ENCODE data around the gene CD200. TPM values are rescaled to one million over a fixed set of nuclear protein-coding genes. Genes with fewer than 3 reads are reported as not detected.

The CD200 gene
- total RNA-seq, 1 experiment from 2014 or later = not detected

DNA sequence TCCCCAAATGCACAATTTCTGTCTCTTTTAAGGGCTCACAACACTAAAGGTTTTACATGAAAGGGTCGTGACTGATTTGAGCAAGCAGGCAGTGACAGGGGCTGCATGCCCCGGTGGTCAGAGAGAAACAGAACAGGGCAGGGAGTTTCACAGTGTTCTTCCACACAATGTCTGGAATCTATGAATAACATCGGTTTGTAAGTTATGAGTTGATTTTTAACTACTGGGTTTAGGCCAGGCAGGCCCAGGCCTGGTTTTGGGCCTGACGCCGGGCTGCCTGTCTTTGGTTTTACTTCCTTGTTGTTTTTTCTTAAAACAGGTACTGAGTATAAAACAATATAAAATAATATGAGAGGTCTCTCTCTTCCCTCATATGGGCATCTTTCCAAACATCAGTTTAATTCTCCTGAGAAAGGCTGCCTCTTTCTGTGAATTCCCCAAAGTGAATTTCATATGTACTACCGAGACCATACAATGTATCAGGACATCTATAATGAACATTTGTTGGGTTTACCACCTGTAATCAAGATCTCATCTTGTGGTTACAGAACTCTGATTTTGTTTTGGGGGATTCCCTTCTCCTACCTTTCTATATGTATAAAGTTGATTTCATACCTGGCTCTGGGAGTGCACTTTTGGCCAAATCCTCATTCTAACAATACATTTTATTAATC is 74.4 kb downstream of the CD200 start:
- Histone ChIP-seq H3K79me2 (ENCODE audit: low read length) (no peaks in the 10 kb centered on the region), H3K4me1 (ENCODE audit: low read length) (no peaks in the 10 kb centered on the region), H3K4me3 (ENCODE audit: low read length) (no peak overlapping the region), H3K9me2 (replicated peaks; ENCODE audit: insufficient read depth, low read length) (no peaks in the 10 kb centered on the region), H2AFZ (ENCODE audit: low read length) (no peak overlapping the region), H4K20me1 (ENCODE audit: insufficient read depth, low read depth, low read length) (no peaks in the 10 kb centered on the region), H3K9me3 (ENCODE audit: low read length) (no peaks in the 10 kb centered on the region), H3K36me3 (ENCODE audit: insufficient read depth, low read length) (no peaks in the 10 kb centered on the region), H3K27me3 (ENCODE audit: low read length) (no peaks in the 10 kb centered on the region), H3K27ac (ENCODE audit: low read length) (no peak overlapping the region), H3K9ac (ENCODE audit: low read length) (no peak overlapping the region), H3K4me2 (ENCODE audit: low read depth, low read length, poor library complexity, severe bottlenecking) (no peak overlapping the region)
- DNase-seq = no peak

- Histone ChIP-seq H4K20me1 (ENCODE audit: insufficient read depth, low read depth, low read length) (no peaks in the 10 kb centered on the region), H3K79me2 (ENCODE audit: low read length) (no peaks in the 10 kb centered on the region), H3K4me2 (ENCODE audit: low read depth, low read length, poor library complexity, severe bottlenecking) (no peak overlapping the region), H3K4me3 (ENCODE audit: low read length) (no peak overlapping the region), H3K27ac (ENCODE audit: low read length) (no peak overlapping the region), H3K4me1 (ENCODE audit: low read length) (no peaks in the 10 kb centered on the region), H3K9me3 (ENCODE audit: low read length) (no peaks in the 10 kb centered on the region), H3K36me3 (ENCODE audit: insufficient read depth, low read length) (no peaks in the 10 kb centered on the region), H3K27me3 (ENCODE audit: low read length) (no peaks in the 10 kb centered on the region), H2AFZ (ENCODE audit: low read length) (no peak overlapping the region), H3K9ac (ENCODE audit: low read length) (no peak overlapping the region), H3K9me2 (replicated peaks; ENCODE audit: insufficient read depth, low read length) (no peaks in the 10 kb centered on the region)
- DNase-seq = no peak
Observed at GRCh38 chr3:112407888-112408702, 75.1 kb downstream of the CD200 start.

DNA sequence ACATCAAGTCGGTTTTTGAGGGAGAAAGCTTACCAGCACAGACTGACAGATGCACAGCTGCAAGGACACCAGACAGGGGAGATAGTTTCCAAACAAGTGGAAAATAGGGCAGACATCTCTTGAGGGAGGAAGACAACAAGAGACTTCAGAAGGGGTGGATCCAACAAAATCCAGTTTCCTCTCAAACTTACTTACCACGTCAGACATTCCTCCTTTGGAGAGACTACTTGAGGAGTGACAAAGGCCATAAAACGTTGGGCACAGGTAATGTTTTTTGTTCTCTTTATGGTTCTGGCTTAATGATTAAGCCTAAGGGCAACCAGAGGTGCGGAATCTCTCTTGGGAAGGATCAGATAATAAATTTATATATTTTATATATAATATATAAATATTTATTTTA is 76.1 kb downstream of the CD200 start:
- H3K9me3 ChIP-seq (ENCODE audit: low read length) = no peaks in the 10 kb centered on the region
- no peaks in the 10 kb centered on the region for H3K27me3 ChIP-seq (ENCODE audit: low read length)
- H3K4me2 ChIP-seq (ENCODE audit: low read depth, low read length, poor library complexity, severe bottlenecking) = no peak overlapping the region
- H3K79me2 ChIP-seq (ENCODE audit: low read length) = no peaks in the 10 kb centered on the region
- H2AFZ ChIP-seq (ENCODE audit: low read length) = no peak overlapping the region
- H3K4me3 ChIP-seq (ENCODE audit: low read length) = no peak overlapping the region
- H3K9ac ChIP-seq (ENCODE audit: low read length) = no peak overlapping the region
- H4K20me1 ChIP-seq (ENCODE audit: insufficient read depth, low read depth, low read length) = no peaks in the 10 kb centered on the region
- no peaks in the 10 kb centered on the region for H3K36me3 ChIP-seq (ENCODE audit: insufficient read depth, low read length)
- no peak for DNase-seq
- no peaks in the 10 kb centered on the region for H3K9me2 ChIP-seq (replicated peaks; ENCODE audit: insufficient read depth, low read length)
- no peak overlapping the region for H3K27ac ChIP-seq (ENCODE audit: low read length)
- H3K4me1 ChIP-seq (ENCODE audit: low read length) = no peaks in the 10 kb centered on the region

GRCh38 chr3:112411425-112411824 is 78.5 kb downstream of the CD200 start:
- Histone ChIP-seq H3K27ac (ENCODE audit: low read length) (no peak overlapping the region), H3K9me3 (ENCODE audit: low read length) (no peaks in the 10 kb centered on the region), H3K4me1 (ENCODE audit: low read length) (no peaks in the 10 kb centered on the region), H3K27me3 (ENCODE audit: low read length) (no peaks in the 10 kb centered on the region), H3K4me3 (ENCODE audit: low read length) (no peak overlapping the region), H3K4me2 (ENCODE audit: low read depth, low read length, poor library complexity, severe bottlenecking) (no peak overlapping the region), H3K36me3 (ENCODE audit: insufficient read depth, low read length) (no peaks in the 10 kb centered on the region), H3K79me2 (ENCODE audit: low read length) (no peaks in the 10 kb centered on the region), H4K20me1 (ENCODE audit: insufficient read depth, low read depth, low read length) (no peaks in the 10 kb centered on the region), H3K9me2 (replicated peaks; ENCODE audit: insufficient read depth, low read length) (no peaks in the 10 kb centered on the region), H3K9ac (ENCODE audit: low read length) (no peak overlapping the region), H2AFZ (ENCODE audit: low read length) (no peak overlapping the region)
- no peak for DNase-seq

Other genes starting within 250 kb of the CD200 start
- gene C3orf52, start 246.8 kb upstream of the CD200 start, total RNA-seq (2014; rRNA removed; shearing (Covaris generic); ENCODE audit: low replicate concordance) = 0.07 and 0.52 TPM in 2 replicates
- 39.2 and 130 TPM in 2 replicates for gene GCSAM, start 199.9 kb upstream of the CD200 start, total RNA-seq (2014; rRNA removed; shearing (Covaris generic); ENCODE audit: low replicate concordance)
- gene SLC9C1, start 38.9 kb upstream of the CD200 start, total RNA-seq (2014; rRNA removed; shearing (Covaris generic); ENCODE audit: low replicate concordance) = 1.1 TPM in 1 of 2 replicates, not detected in the other
- gene BTLA, start 166.3 kb downstream of the CD200 start, total RNA-seq (2014; rRNA removed; shearing (Covaris generic); ENCODE audit: low replicate concordance) = not detected in 2 replicates
- 102 and 127 TPM in 2 replicates for gene ATG3, start 228.8 kb downstream of the CD200 start, total RNA-seq (2014; rRNA removed; shearing (Covaris generic); ENCODE audit: low replicate concordance)
- 17.1 and 87.4 TPM in 2 replicates for gene SLC35A5, start 228.9 kb downstream of the CD200 start, total RNA-seq (2014; rRNA removed; shearing (Covaris generic); ENCODE audit: low replicate concordance)